ENCODE results near the gene PRSS57.
A peak's percentile ranks its signal among the peaks of the same experiment; 100 is the strongest.

PRSS57 gene

GRCh38 chr19:718991-719512, 23.8 kb upstream of the PRSS57 start:
- Histone ChIP-seq H3K9me3 (ENCODE audit: low read depth, low read length) (no peaks in the 10 kb centered on the region), H3K9ac (ENCODE audit: insufficient read length) (no peak overlapping the region), H3K4me3 (no peak overlapping the region), H3K36me3 (ENCODE audit: insufficient read depth, low read length) (peaks cover 4% of the 10 kb centered on the region; the same call in 1 of the 2 replicates), H3K27ac (no peak overlapping the region)
- no peak for DNase-seq (ENCODE audit: low read depth, low spot score)
- TF ChIP-seq POLR2AphosphoS5 (IDR thresholded peaks at IDR 0.05; ENCODE audit: borderline replicate concordance, low read depth, low read length) = no peak
- TF ChIP-seq FOXP2 (optimal IDR thresholded peaks at IDR 0.05; ENCODE audit: control extremely low read depth, extremely low read length, insufficient read depth) = no peak
- TF ChIP-seq EZH2 (IDR thresholded peaks at IDR 0.05) = no peak

DNA sequence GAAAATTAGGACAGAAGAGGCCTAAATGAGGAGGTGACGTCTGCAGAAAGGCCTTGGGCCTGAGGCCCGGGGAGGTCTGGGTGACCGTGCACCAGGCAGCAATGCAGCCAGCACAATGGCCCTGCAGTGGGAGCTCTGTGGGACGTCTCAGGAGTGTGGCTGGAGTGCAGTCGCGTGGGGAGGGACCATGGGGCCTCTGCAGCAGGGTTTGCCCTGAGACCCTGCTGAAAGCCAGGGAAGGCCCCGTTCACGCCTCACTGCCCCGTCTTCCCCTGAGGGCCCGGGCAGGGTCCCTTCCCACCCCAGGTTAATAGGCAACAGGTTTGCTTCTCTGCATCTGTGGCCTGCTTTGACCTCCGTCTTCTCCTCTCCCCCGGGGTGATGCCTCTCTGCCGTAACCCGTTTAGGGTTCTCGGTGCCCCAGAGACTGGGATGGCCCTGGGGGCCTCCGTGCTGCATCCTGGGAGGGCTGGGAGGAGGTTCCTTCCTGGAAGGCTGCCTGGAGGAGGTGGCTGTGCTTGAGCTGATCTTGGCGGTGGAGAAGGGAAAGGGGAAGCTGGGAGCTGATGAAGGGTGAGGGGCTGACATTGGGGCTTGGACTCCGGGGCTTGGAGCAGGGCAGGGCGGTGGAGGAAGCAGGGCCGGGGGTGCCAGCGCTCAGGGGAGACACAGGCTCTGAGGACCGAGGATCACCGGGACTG, 23.1 kb upstream of the PRSS57 start:
- no peaks in the 10 kb centered on the region for H3K9me3 ChIP-seq (ENCODE audit: low read depth, low read length)
- H3K27ac ChIP-seq = 0 out of 2 replicates have a peak overlapping the region, but pooled peaks have one; percentile 9
- DNase-seq (ENCODE audit: low read depth, low spot score) = no peak
- TF ChIP-seq POLR2AphosphoS5 (IDR thresholded peaks at IDR 0.05; ENCODE audit: borderline replicate concordance, low read depth, low read length) (no peak), FOXP2 (optimal IDR thresholded peaks at IDR 0.05; ENCODE audit: control extremely low read depth, extremely low read length, insufficient read depth) (no peak), EZH2 (IDR thresholded peaks at IDR 0.05) (no peak)
- no peak overlapping the region for H3K4me3 ChIP-seq
- H3K36me3 ChIP-seq (ENCODE audit: insufficient read depth, low read length) = peaks cover 4% of the 10 kb centered on the region; the same call in 1 of the 2 replicates
- H3K9ac ChIP-seq (ENCODE audit: insufficient read length) = no peak overlapping the region

- Histone ChIP-seq H3K9me3 (ENCODE audit: low read depth, low read length) (no peaks in the 10 kb centered on the region), H3K36me3 (ENCODE audit: insufficient read depth, low read length) (peaks cover 4% of the 10 kb centered on the region; the same call in 1 of the 2 replicates), H3K4me3 (no peak overlapping the region), H3K27ac (no peak overlapping the region), H3K9ac (ENCODE audit: insufficient read length) (no peak overlapping the region)
- no peak for DNase-seq (ENCODE audit: low read depth, low spot score)
- TF ChIP-seq EZH2 (IDR thresholded peaks at IDR 0.05) = no peak
- no peak for TF ChIP-seq FOXP2 (optimal IDR thresholded peaks at IDR 0.05; ENCODE audit: control extremely low read depth, extremely low read length, insufficient read depth)
- TF ChIP-seq POLR2AphosphoS5 (IDR thresholded peaks at IDR 0.05; ENCODE audit: borderline replicate concordance, low read depth, low read length) = no peak
These were observed 20.1 kb upstream of the PRSS57 start for GRCh38 chr19:715347-715746.

DNA sequence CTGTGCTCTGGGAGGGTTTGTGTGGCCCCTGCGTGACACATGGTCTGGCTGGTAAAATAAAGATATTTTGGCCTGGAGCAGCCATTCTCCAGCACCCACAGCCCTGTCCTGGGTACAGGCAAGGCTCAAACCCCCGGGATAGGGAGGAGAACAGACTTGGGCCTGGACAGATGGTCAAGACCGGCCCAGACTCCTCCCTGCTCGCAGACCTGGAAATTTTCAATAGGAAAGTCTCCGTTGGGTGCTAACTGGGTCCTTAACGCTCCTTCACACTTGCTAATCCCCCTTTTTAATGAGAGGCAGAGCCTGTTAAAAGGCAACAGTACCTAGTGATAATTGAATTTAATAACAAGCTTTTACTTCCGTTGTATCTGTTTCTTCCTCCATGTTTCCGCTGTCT, 16.0 kb upstream of the PRSS57 start:
- no peak for DNase-seq (ENCODE audit: low read depth, low spot score)
- no peak for TF ChIP-seq FOXP2 (optimal IDR thresholded peaks at IDR 0.05; ENCODE audit: control extremely low read depth, extremely low read length, insufficient read depth)
- TF ChIP-seq EZH2 (IDR thresholded peaks at IDR 0.05) = no peak
- TF ChIP-seq POLR2AphosphoS5 (IDR thresholded peaks at IDR 0.05; ENCODE audit: borderline replicate concordance, low read depth, low read length) = no peak
- Histone ChIP-seq H3K36me3 (ENCODE audit: insufficient read depth, low read length) (peaks cover 4% of the 10 kb centered on the region; the same call in 1 of the 2 replicates), H3K9ac (ENCODE audit: insufficient read length) (peak overlapping the region; percentile 33), H3K4me3 (no peak overlapping the region), H3K9me3 (ENCODE audit: low read depth, low read length) (no peaks in the 10 kb centered on the region), H3K27ac (peak overlapping the region; percentile 35)

DNA sequence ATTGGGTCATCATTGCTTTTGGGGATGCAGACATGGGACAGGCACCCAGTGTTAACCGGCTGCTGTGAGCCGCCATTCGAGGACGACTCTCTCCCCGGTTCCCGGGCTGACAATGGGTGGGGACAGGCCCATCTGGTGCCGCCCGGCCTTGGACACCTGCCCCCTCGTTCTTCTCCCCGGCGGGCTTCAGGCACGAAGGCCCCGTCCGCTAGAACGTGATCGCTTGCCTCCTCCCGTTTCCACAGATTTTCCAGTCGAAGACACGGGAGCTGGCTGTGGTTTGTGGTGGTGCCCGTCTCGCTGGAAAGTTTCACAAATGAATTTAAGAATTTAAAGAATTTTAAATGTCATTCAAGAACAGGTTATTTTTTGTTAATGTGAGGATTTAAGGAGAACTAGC, 15.5 kb upstream of the PRSS57 start:
- no peaks in the 10 kb centered on the region for H3K9me3 ChIP-seq (ENCODE audit: low read depth, low read length)
- no peak for TF ChIP-seq POLR2AphosphoS5 (IDR thresholded peaks at IDR 0.05; ENCODE audit: borderline replicate concordance, low read depth, low read length)
- TF ChIP-seq FOXP2 (optimal IDR thresholded peaks at IDR 0.05; ENCODE audit: control extremely low read depth, extremely low read length, insufficient read depth) = no peak
- TF ChIP-seq EZH2 (IDR thresholded peaks at IDR 0.05) = no peak
- DNase-seq (ENCODE audit: low read depth, low spot score) = no peak
- no peak overlapping the region for H3K4me3 ChIP-seq
- peaks cover 4% of the 10 kb centered on the region; the same call in 1 of the 2 replicates for H3K36me3 ChIP-seq (ENCODE audit: insufficient read depth, low read length)
- peak overlapping the region; percentile 35 for H3K27ac ChIP-seq
- peak overlapping the region; percentile 33 for H3K9ac ChIP-seq (ENCODE audit: insufficient read length)

DNA sequence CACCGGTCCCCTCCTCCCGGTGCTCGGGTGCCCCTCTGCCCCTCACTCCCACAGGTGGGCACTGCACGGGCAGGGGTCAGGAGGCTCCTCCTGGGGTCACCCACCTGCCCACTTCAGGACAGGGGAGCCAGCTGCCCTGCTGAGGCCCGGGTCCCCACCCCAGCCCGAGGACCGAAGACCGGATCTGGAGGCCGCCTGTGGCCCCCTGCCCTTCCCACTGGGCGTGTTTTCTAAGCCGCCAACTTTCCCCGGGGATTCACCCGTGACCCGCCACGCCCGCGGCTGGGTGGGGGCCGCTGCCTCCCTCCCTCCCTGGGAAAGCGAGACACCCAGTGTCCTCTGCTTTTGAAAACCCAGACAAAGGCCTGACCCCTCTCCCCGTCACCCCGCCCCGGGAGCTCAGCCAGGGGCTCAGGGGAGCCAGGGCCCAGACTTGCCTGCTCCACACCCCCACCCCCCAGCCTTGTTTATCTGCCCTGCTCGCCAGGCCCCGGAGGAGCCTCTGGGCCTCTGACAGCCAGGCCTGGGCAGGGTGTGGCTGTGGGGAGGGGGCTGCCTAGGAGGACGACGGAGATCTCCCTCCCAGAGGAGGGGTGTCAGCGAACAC, 14.8 kb upstream of the PRSS57 start:
- Histone ChIP-seq H3K36me3 (ENCODE audit: insufficient read depth, low read length) (no peaks in the 10 kb centered on the region), H3K27ac (no peak overlapping the region), H3K9me3 (ENCODE audit: low read depth, low read length) (no peaks in the 10 kb centered on the region), H3K4me3 (peak overlapping the region; percentile 85), H3K9ac (ENCODE audit: insufficient read length) (peak overlapping the region; percentile 81)
- no peak for DNase-seq (ENCODE audit: low read depth, low spot score)
- TF ChIP-seq POLR2AphosphoS5 (IDR thresholded peaks at IDR 0.05; ENCODE audit: borderline replicate concordance, low read depth, low read length) (no peak), EZH2 (IDR thresholded peaks at IDR 0.05) (no peak), FOXP2 (optimal IDR thresholded peaks at IDR 0.05; ENCODE audit: control extremely low read depth, extremely low read length, insufficient read depth) (no peak)

- peak overlapping the region; percentile 85 for H3K4me3 ChIP-seq
- DNase-seq (ENCODE audit: low read depth, low spot score) = no peak
- H3K27ac ChIP-seq = no peak overlapping the region
- TF ChIP-seq FOXP2 (optimal IDR thresholded peaks at IDR 0.05; ENCODE audit: control extremely low read depth, extremely low read length, insufficient read depth) (no peak), EZH2 (IDR thresholded peaks at IDR 0.05) (no peak), POLR2AphosphoS5 (IDR thresholded peaks at IDR 0.05; ENCODE audit: borderline replicate concordance, low read depth, low read length) (no peak)
- peak overlapping the region; percentile 81 for H3K9ac ChIP-seq (ENCODE audit: insufficient read length)
- no peaks in the 10 kb centered on the region for H3K36me3 ChIP-seq (ENCODE audit: insufficient read depth, low read length)
- no peaks in the 10 kb centered on the region for H3K9me3 ChIP-seq (ENCODE audit: low read depth, low read length)
These were observed 14.1 kb upstream of the PRSS57 start for GRCh38 chr19:709196-709964.
